BLaER1 (cell line): ENCODE results near the gene SPATC1L.
"Not testable (repeated sequence)": the region's sequence is repeated elsewhere in the genome, so short reads cannot be mapped to it uniquely, and the experiment has no call there.

Source experiments
- H3K27ac ChIP-seq: shearing (Covaris generic); formaldehyde crosslinking; 2 replicates; pipeline ENCODE4 v1.8.1; 2022
- H3K27me3 ChIP-seq: shearing (Covaris generic); formaldehyde crosslinking; 2 replicates; pipeline ENCODE4 v1.8.1; 2022
- H3K36me3 ChIP-seq: shearing (Covaris generic); formaldehyde crosslinking; 2 replicates; pipeline ENCODE4 v1.8.1; 2022
- H3K4me1 ChIP-seq: shearing (Covaris generic); formaldehyde crosslinking; 2 replicates; pipeline ENCODE4 v1.8.1; 2022
- H3K4me2 ChIP-seq: shearing (Covaris generic); formaldehyde crosslinking; 2 replicates; pipeline ENCODE4 v1.8.1; 2022
- H3K4me3 ChIP-seq: shearing (Covaris generic); formaldehyde crosslinking; 2 replicates; pipeline ENCODE4 v1.8.1; 2022
- H3K9ac ChIP-seq: shearing (Covaris generic); formaldehyde crosslinking; 2 replicates; pipeline ENCODE4 v1.8.1; 2022
- H3K9me3 ChIP-seq: shearing (Covaris generic); formaldehyde crosslinking; 2 replicates; pipeline ENCODE4 v1.8.1; 2022
- H4K20me1 ChIP-seq: shearing (Covaris generic); formaldehyde crosslinking; 2 replicates; pipeline ENCODE4 v1.8.1; 2022
- Cebpa-rat ChIP-seq: shearing (Covaris generic); IDR thresholded peaks from 2 replicates; pipeline ENCODE4 v1.8.1; 2022

The SPATC1L gene

DNA sequence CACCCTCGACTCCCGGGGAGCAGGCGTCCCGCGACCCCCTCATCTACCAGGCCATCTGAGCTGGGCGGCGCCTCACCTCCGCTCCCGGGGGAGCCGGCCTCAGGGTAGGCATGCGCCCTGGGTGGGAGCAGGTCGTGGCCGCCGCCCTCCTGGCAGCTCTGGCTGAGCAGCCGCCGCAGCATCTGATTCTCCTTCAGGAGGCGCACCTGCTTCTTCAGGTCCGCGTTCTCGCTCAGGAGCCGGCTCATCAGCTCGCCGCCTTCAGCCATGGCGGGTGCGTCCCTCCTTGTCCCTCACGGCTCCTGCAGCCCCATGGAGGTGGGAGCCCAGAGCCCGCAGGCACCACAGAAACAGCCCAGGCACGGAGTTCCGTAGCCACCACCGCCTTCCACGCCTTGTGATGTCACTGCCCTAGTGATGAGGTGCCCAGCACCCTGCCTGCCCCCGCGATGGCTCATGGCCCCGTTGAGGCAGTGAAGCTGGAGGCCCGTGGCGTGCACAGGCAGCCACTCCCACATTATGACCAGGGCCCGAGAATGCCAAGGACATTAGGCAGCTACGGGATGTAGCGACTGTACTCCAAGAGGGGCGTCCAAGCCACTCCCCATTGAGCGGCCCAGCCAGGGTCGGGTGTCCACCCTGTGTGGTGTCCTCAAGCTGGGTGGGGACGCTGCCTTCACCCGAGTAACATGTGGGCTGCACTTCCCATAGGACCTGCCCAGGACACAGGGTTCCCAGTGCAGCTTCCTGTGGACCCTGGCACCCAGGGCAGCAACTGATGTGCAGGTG lies 1.5 kb downstream of the SPATC1L start:
- H3K4me2 ChIP-seq: peak overlapping the region; percentile 22; the same call in 1 of the 2 replicates
- H3K4me1 ChIP-seq: 0 out of 2 replicates have a peak, but pooled peaks cover 10% of the 10 kb centered on the region

GRCh38 chr21:46181953-46182547 lies 2.2 kb downstream of the SPATC1L start:
- Histone ChIP-seq H3K27me3 (peaks cover 12% of the 10 kb centered on the region; the same call in 1 of the 2 replicates), H3K4me1 (0 out of 2 replicates have a peak, but pooled peaks cover 10% of the 10 kb centered on the region), H4K20me1 (no peaks in the 10 kb centered on the region), H3K4me3 (no peak overlapping the region), H3K36me3 (no peaks in the 10 kb centered on the region), H3K4me2 (no peak overlapping the region), H3K9ac (no peak overlapping the region), H3K27ac (no peak overlapping the region), H3K9me3 (peaks cover 6% of the 10 kb centered on the region)
- no peak for TF ChIP-seq Cebpa-rat

More for the DNA sequence above, 1.5 kb downstream of the SPATC1L start:
- Histone ChIP-seq H3K36me3 (no peaks in the 10 kb centered on the region), H4K20me1 (no peaks in the 10 kb centered on the region), H3K27ac (no peak overlapping the region), H3K4me3 (no peak overlapping the region), H3K9ac (no peak overlapping the region), H3K27me3 (peaks cover 12% of the 10 kb centered on the region; the same call in 1 of the 2 replicates), H3K9me3 (peaks cover under 1% of the 10 kb centered on the region; the same call in 1 of the 2 replicates)
- TF ChIP-seq Cebpa-rat: no peak

DNA sequence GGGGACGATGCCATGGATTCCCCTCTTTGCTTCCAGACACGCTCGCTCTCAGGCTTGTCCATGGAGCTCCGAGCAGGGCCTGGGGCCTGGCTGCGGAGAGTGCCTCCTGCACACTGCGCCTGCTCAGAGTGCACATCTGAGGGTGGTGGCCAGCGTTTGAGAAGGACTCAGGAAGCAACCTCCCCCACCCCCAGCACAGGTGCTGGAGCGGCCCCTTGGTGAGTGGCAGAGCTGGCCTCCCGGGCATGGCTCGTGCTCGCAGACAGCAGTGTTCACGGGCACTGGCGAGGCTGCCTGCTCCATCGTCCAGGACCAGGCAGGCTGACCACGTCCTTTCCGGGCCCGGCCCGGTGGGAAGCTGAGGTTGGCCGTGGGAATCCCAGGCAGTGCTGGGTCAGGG lies 2.8 kb downstream of the SPATC1L start:
- Histone ChIP-seq H4K20me1 (no peaks in the 10 kb centered on the region), H3K27ac (no peak overlapping the region), H3K4me2 (no peak overlapping the region), H3K27me3 (peaks cover 12% of the 10 kb centered on the region; the same call in 1 of the 2 replicates), H3K9me3 (peaks cover 13% of the 10 kb centered on the region), H3K4me1 (0 out of 2 replicates have a peak, but pooled peaks cover 10% of the 10 kb centered on the region), H3K36me3 (no peaks in the 10 kb centered on the region), H3K4me3 (no peak overlapping the region), H3K9ac (no peak overlapping the region)
- TF ChIP-seq Cebpa-rat: no peak

DNA sequence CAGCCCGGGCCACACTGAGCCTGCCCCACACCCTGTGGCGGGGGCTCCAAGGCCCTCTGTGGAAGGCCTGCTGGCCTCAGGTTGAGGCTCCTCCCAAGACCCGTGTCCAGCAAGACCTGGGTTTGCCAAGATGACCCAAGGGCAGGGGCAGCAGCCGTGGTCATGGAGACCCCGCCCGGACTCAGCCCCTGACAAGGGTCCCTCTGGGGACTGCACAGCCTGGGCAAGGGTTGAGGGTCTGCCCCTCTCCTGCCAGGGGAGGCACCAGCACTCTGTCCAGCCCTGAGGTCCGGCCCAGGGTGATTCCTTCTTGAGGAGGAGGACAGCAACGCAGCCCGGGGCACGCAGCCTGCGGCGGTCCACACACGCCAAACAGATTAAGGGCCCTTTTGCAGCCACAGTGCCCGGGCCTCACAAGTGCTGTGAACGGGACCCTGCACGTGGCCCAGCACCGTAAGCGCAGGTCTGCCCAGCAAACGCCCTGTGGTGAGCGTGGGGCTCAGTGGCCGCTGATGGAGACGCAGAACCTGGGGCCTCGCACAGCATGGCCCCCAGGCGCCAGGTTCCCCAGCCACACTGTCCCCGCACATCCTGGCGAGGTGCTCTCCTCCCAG lies 3.4 kb downstream of the SPATC1L start:
- Histone ChIP-seq H4K20me1 (no peaks in the 10 kb centered on the region), H3K4me2 (no peak overlapping the region), H3K36me3 (no peaks in the 10 kb centered on the region), H3K9me3 (peaks cover 18% of the 10 kb centered on the region), H3K4me3 (no peak overlapping the region), H3K27me3 (peaks cover 12% of the 10 kb centered on the region; the same call in 1 of the 2 replicates), H3K27ac (no peak overlapping the region), H3K9ac (no peak overlapping the region), H3K4me1 (0 out of 2 replicates have a peak, but pooled peaks cover 10% of the 10 kb centered on the region)
- no peak for TF ChIP-seq Cebpa-rat

DNA sequence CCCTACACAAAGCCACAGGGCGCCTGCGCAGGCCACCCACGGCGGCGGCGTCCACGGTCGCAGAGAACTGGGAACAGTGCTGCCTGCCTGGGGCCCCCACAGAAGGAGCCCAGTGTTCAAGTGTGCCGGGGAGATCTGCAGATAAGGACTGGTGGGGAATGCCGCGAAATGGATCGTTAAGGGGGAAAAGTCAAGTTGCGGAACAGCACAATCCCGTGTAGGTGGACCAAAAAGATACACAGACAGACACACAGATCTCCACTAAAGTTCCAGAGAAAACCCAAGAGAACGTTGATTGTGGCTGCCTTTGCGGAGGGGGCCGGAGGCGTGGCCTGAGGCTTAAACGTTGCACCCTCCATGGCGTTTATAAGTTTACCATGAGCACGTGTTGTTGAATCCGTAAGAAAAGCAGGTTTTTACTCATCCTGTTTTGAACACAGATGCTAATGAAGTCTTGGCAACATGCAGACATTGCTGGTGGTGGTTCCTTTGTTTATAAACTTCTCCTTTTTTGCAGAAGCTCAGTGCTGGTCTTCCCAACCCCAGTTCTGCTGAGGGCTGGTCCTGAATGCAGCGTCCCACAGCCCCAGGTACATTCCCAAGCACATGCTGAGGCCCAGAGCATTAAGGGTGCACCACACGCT lies 4.1 kb downstream of the SPATC1L start:
- Histone ChIP-seq H3K27me3 (peaks cover 12% of the 10 kb centered on the region; the same call in 1 of the 2 replicates), H3K4me1 (0 out of 2 replicates have a peak, but pooled peaks cover 10% of the 10 kb centered on the region), H3K4me2 (no peak overlapping the region), H3K27ac (no peak overlapping the region), H3K36me3 (no peaks in the 10 kb centered on the region), H3K9ac (no peak overlapping the region), H3K9me3 (peaks cover 25% of the 10 kb centered on the region), H3K4me3 (no peak overlapping the region), H4K20me1 (no peaks in the 10 kb centered on the region)
- no peak for TF ChIP-seq Cebpa-rat

- H3K4me2 ChIP-seq: no peak overlapping the region
- 0 out of 2 replicates have a peak, but pooled peaks cover 10% of the 10 kb centered on the region for H3K4me1 ChIP-seq
- no peaks in the 10 kb centered on the region for H4K20me1 ChIP-seq
- peaks cover 30% of the 10 kb centered on the region for H3K9me3 ChIP-seq
- TF ChIP-seq Cebpa-rat: no peak
- no peak overlapping the region for H3K9ac ChIP-seq
- H3K27me3 ChIP-seq: peaks cover 10% of the 10 kb centered on the region; the same call in 1 of the 2 replicates
- no peak overlapping the region for H3K4me3 ChIP-seq
- no peaks in the 10 kb centered on the region for H3K36me3 ChIP-seq
- H3K27ac ChIP-seq: no peak overlapping the region
Observed at GRCh38 chr21:46179708-46180078, 4.6 kb downstream of the SPATC1L start.

GRCh38 chr21:46178961-46179360 lies 5.3 kb downstream of the SPATC1L start:
- no peak overlapping the region for H3K27ac ChIP-seq
- H3K4me1 ChIP-seq: 0 out of 2 replicates have a peak, but pooled peaks cover 10% of the 10 kb centered on the region
- no peak for TF ChIP-seq Cebpa-rat

GRCh38 chr21:46176443-46177129 lies 7.7 kb downstream of the SPATC1L start:
- not testable (repeated sequence) for H3K27ac ChIP-seq, H3K4me1 ChIP-seq, H3K4me2 ChIP-seq, H3K36me3 ChIP-seq, H3K9ac ChIP-seq, H4K20me1 ChIP-seq, H3K27me3 ChIP-seq, H3K4me3 ChIP-seq
- peaks cover 48% of the 10 kb centered on the region for H3K9me3 ChIP-seq

More at GRCh38 chr21:46178961-46179360, 5.3 kb downstream of the SPATC1L start:
- Histone ChIP-seq H3K4me3 (no peak overlapping the region), H3K27me3 (peaks cover 2% of the 10 kb centered on the region; the same call in 1 of the 2 replicates), H4K20me1 (no peaks in the 10 kb centered on the region), H3K4me2 (no peak overlapping the region), H3K36me3 (no peaks in the 10 kb centered on the region), H3K9me3 (peaks cover 37% of the 10 kb centered on the region), H3K9ac (no peak overlapping the region)

DNA sequence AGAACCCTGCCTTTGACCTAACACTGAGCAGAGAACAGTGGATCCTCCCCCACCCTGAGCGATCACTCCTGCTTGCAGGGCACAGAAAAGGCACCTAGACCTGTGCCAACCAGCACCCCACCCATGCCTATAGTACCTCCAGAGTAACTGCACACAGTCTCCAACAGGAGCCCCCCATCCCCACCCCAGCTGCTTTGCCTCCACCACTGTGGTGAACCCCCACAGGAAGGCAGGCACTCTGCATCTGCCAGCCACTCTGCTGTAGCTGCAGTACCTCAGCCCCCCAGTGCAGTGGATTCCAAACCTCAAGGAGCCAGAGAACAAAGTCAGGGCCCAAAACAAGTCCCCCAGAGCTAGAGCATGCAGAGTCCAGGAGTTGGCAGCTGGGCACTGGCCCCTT lies 10.7 kb downstream of the SPATC1L start:
- H3K9ac ChIP-seq: no peak overlapping the region
- H3K4me3 ChIP-seq: no peak overlapping the region
- peaks cover 48% of the 10 kb centered on the region for H3K9me3 ChIP-seq
- H3K4me1 ChIP-seq: no peaks in the 10 kb centered on the region
- H3K36me3 ChIP-seq: no peaks in the 10 kb centered on the region
- H3K27me3 ChIP-seq: no peaks in the 10 kb centered on the region
- no peak for TF ChIP-seq Cebpa-rat
- no peak overlapping the region for H3K4me2 ChIP-seq
- H4K20me1 ChIP-seq: peaks cover 4% of the 10 kb centered on the region; the same call in 1 of the 2 replicates
- H3K27ac ChIP-seq: no peak overlapping the region
